NOMO-1 (cell line): ENCODE measurements around the gene CS.
"Not testable (repeated sequence)": the region's sequence is repeated elsewhere in the genome, so short reads cannot be mapped to it uniquely, and the experiment has no call there.

Source experiments
- DNase-seq, 2 experiments: peaks; one replicate each; lab custom pipeline; 2025; ENCODE audit not compliant: unreplicated experiment in 2 of 2; lab: John Stamatoyannopoulos, UW

The CS gene

GRCh38 chr12:56282579-56282978 lies 17.6 kb downstream of the CS start:
- DNase-seq: no peak

- DNase-seq: no peak
Observed at GRCh38 chr12:56282030-56282429, 18.1 kb downstream of the CS start.

GRCh38 chr12:56280849-56281248 lies 19.3 kb downstream of the CS start:
- no peak for DNase-seq

GRCh38 chr12:56278905-56279304 lies 21.2 kb downstream of the CS start:
- DNase-seq: no peak

- no peak for DNase-seq
Observed at GRCh38 chr12:56274299-56274698, 25.8 kb downstream of the CS start.

GRCh38 chr12:56272468-56272867 lies 27.7 kb downstream of the CS start:
- DNase-seq: not testable (repeated sequence)

GRCh38 chr12:56271031-56271430 lies 29.1 kb downstream of the CS start:
- DNase-seq: peak in 1 of 2 experiments; percentile 17

GRCh38 chr12:56267443-56268071 lies 32.6 kb downstream of the CS start:
- DNase-seq: no peak

GRCh38 chr12:56266693-56267442 lies 33.3 kb downstream of the CS start, which contains the start of gene COQ10A:
TSS of gene COQ10A (plus strand) at chr12:56266942. CDS start at chr12:56267119, 177 bp downstream.
- DNase-seq: peak; percentile 80 to 85

GRCh38 chr12:56266068-56266692 lies 34.0 kb downstream of the CS start:
- not testable (repeated sequence) for DNase-seq

- DNase-seq: not testable (repeated sequence)
Observed at GRCh38 chr12:56262955-56263354, 37.2 kb downstream of the CS start.

GRCh38 chr12:56261503-56262232 lies 38.5 kb downstream of the CS start:
- no peak for DNase-seq

- no peak for DNase-seq
Observed at GRCh38 chr12:56260921-56261320, 39.2 kb downstream of the CS start.

GRCh38 chr12:56260380-56260779 lies 39.8 kb downstream of the CS start:
- DNase-seq: no peak

- peak; percentile 27 to 34 for DNase-seq
Observed at GRCh38 chr12:56258820-56259183, 41.3 kb downstream of the CS start.

GRCh38 chr12:56258068-56258819 lies 41.9 kb downstream of the CS start, which contains the start of gene ANKRD52:
TSS of gene ANKRD52 (minus strand) at chr12:56258384. CDS start at chr12:56258269, 115 bp downstream.
- peak; percentile 65 to 76 for DNase-seq

- DNase-seq: no peak
Observed at GRCh38 chr12:56257491-56258067, 42.6 kb downstream of the CS start.

GRCh38 chr12:56257071-56257470 lies 43.1 kb downstream of the CS start:
- no peak for DNase-seq

GRCh38 chr12:56256326-56256960 lies 43.7 kb downstream of the CS start:
- DNase-seq: no peak
